Kidney epithelial cell (primary cell): ENCODE results near the gene EPHX1. TPM values are rescaled to one million over a fixed set of nuclear protein-coding genes. Genes with fewer than 3 reads are reported as not detected.

Source experiments
- DNase-seq: peaks from one replicate; pipeline ENCODE4 v3.0.0-alpha.2; 2010; ENCODE audit warnings: low read depth
- H3K27me3 ChIP-seq: 2 replicates; pipeline ENCODE4 v1.6.0; 2011; ENCODE audit warnings: low read length; ENCODE audit not compliant: control insufficient read depth, insufficient read depth
- H3K36me3 ChIP-seq: 2 replicates; pipeline ENCODE4 v1.5.1; 2011; ENCODE audit warnings: low read length; ENCODE audit not compliant: control insufficient read depth, insufficient read depth
- H3K4me3 ChIP-seq: 2 replicates; pipeline ENCODE4 v1.5.1; 2011; ENCODE audit warnings: low read depth, mild to moderate bottlenecking, control low read depth, low read length
- CTCF ChIP-seq: IDR thresholded peaks from 2 replicates; pipeline ENCODE4 v1.5.1; 2011; ENCODE audit warnings: mild to moderate bottlenecking, moderate library complexity, low read length, control low read depth, inconsistent platforms; ENCODE audit not compliant: insufficient read depth, poor library complexity, severe bottlenecking
- total RNA-seq: library from RNA; depleted of rRNA; stranded (reverse); fragments of >200 nt; gene quantifications from 2 replicates; pipeline ENCODE4 v1.2.3, GENCODE V29; 2015

EPHX1 gene
- total RNA-seq, 1 donor from 2014 or later = 23.6 TPM

- TF ChIP-seq CTCF = no peak
- Histone ChIP-seq H3K36me3 (peaks cover 1% of the 10 kb centered on the region), H3K27me3 (no peaks in the 10 kb centered on the region), H3K4me3 (no peak overlapping the region)
- DNase-seq = no peak
Measured at GRCh38 chr1:225871359-225872074, 61.6 kb downstream of the EPHX1 start.

GRCh38 chr1:225872075-225872430 is 62.1 kb downstream of the EPHX1 start:
- no peak for DNase-seq
- H3K27me3 ChIP-seq = no peaks in the 10 kb centered on the region
- no peak overlapping the region for H3K4me3 ChIP-seq
- peaks cover 1% of the 10 kb centered on the region for H3K36me3 ChIP-seq
- TF ChIP-seq CTCF = no peak

- H3K36me3 ChIP-seq = peaks cover 1% of the 10 kb centered on the region
- no peak overlapping the region for H3K4me3 ChIP-seq
- DNase-seq = no peak
Measured at GRCh38 chr1:225873281-225873850, 63.4 kb downstream of the EPHX1 start.

GRCh38 chr1:225874431-225874830 is 64.5 kb downstream of the EPHX1 start:
- Histone ChIP-seq H3K4me3 (no peak overlapping the region), H3K36me3 (peaks cover 1% of the 10 kb centered on the region), H3K27me3 (no peaks in the 10 kb centered on the region)
- DNase-seq = no peak
- TF ChIP-seq CTCF = no peak

More at GRCh38 chr1:225873281-225873850, 63.4 kb downstream of the EPHX1 start:
- no peaks in the 10 kb centered on the region for H3K27me3 ChIP-seq
- TF ChIP-seq CTCF = no peak

- TF ChIP-seq CTCF = no peak
- no peak for DNase-seq
- no peak overlapping the region for H3K4me3 ChIP-seq
- no peaks in the 10 kb centered on the region for H3K27me3 ChIP-seq
- H3K36me3 ChIP-seq = peaks cover 1% of the 10 kb centered on the region
Measured at GRCh38 chr1:225875044-225875815, 65.3 kb downstream of the EPHX1 start.
